Measurements from ENCODE around the gene ZEB2. TPM values are rescaled to one million over a fixed set of nuclear protein-coding genes. Genes with fewer than 3 reads are reported as not detected.

Gene ZEB2
- total RNA-seq, 3 donors from 2014 or later = 53.7 to 225 (median 83.2) TPM

GRCh38 chr2:144559242-144559641 lies 39.3 kb upstream of the ZEB2 start:
- no peaks in the 10 kb centered on the region for H3K4me1 ChIP-seq
- TF ChIP-seq POLR2AphosphoS5 (IDR thresholded peaks at IDR 0.05) (no peak), POLR2A (IDR thresholded peaks at IDR 0.05) (no peak), CTCF (IDR thresholded peaks at IDR 0.05) (no peak)
- H3K27me3 ChIP-seq = no peaks in the 10 kb centered on the region
- no peaks in the 10 kb centered on the region for H3K36me3 ChIP-seq
- H3K9me3 ChIP-seq = no peaks in the 10 kb centered on the region
- DNase-seq (ENCODE audit: low spot score in 2 of 2) = no peak
- H3K27ac ChIP-seq = no peak overlapping the region
- H3K4me3 ChIP-seq = no peak overlapping the region
- intact Hi-C loops (cut with DNase I; ENCODE audit: low total_unique reads) = no loop called here

- no peak overlapping the region for H3K4me3 ChIP-seq
- H3K27ac ChIP-seq = no peak overlapping the region
- H3K27me3 ChIP-seq = no peaks in the 10 kb centered on the region
- no peak for DNase-seq (ENCODE audit: low spot score in 2 of 2)
- H3K9me3 ChIP-seq = no peaks in the 10 kb centered on the region
- intact Hi-C loops (cut with DNase I; ENCODE audit: low total_unique reads) = no loop called here
- H3K36me3 ChIP-seq = no peaks in the 10 kb centered on the region
- no peaks in the 10 kb centered on the region for H3K4me1 ChIP-seq
- TF ChIP-seq POLR2AphosphoS5 (IDR thresholded peaks at IDR 0.05) = no peak
- no peak for TF ChIP-seq CTCF (IDR thresholded peaks at IDR 0.05)
- TF ChIP-seq POLR2A (IDR thresholded peaks at IDR 0.05) = no peak
Measured at GRCh38 chr2:144554492-144555210, 34.7 kb upstream of the ZEB2 start.

GRCh38 chr2:144553379-144553778 lies 33.5 kb upstream of the ZEB2 start:
- TF ChIP-seq POLR2AphosphoS5 (IDR thresholded peaks at IDR 0.05) = no peak
- TF ChIP-seq POLR2A (IDR thresholded peaks at IDR 0.05) = no peak
- TF ChIP-seq CTCF (IDR thresholded peaks at IDR 0.05) = no peak
- H3K4me1 ChIP-seq = no peaks in the 10 kb centered on the region
- H3K27ac ChIP-seq = no peak overlapping the region
- no peaks in the 10 kb centered on the region for H3K9me3 ChIP-seq
- no peak for DNase-seq (ENCODE audit: low spot score in 2 of 2)
- no peaks in the 10 kb centered on the region for H3K36me3 ChIP-seq
- H3K27me3 ChIP-seq = no peaks in the 10 kb centered on the region
- no peak overlapping the region for H3K4me3 ChIP-seq
- intact Hi-C loops (cut with DNase I; ENCODE audit: low total_unique reads) = no loop called here

- Histone ChIP-seq H3K27ac (no peak overlapping the region), H3K27me3 (no peaks in the 10 kb centered on the region), H3K36me3 (no peaks in the 10 kb centered on the region), H3K4me3 (no peak overlapping the region), H3K9me3 (no peaks in the 10 kb centered on the region), H3K4me1 (no peaks in the 10 kb centered on the region)
- no peak for DNase-seq (ENCODE audit: low spot score in 2 of 2)
- intact Hi-C loops (cut with DNase I; ENCODE audit: low total_unique reads) = no loop called here
- TF ChIP-seq POLR2A (IDR thresholded peaks at IDR 0.05) = no peak
- no peak for TF ChIP-seq POLR2AphosphoS5 (IDR thresholded peaks at IDR 0.05)
- TF ChIP-seq CTCF (IDR thresholded peaks at IDR 0.05) = no peak
Measured at GRCh38 chr2:144552821-144553220, 32.9 kb upstream of the ZEB2 start.

- Histone ChIP-seq H3K27ac (no peak overlapping the region), H3K9me3 (no peaks in the 10 kb centered on the region), H3K4me1 (no peaks in the 10 kb centered on the region), H3K27me3 (no peaks in the 10 kb centered on the region), H3K4me3 (no peak overlapping the region), H3K36me3 (no peaks in the 10 kb centered on the region)
- TF ChIP-seq POLR2A (IDR thresholded peaks at IDR 0.05) (no peak), POLR2AphosphoS5 (IDR thresholded peaks at IDR 0.05) (no peak)
- DNase-seq (ENCODE audit: low spot score in 2 of 2) = no peak
- intact Hi-C loops (cut with DNase I; ENCODE audit: low total_unique reads) = no loop called here
Measured at GRCh38 chr2:144550911-144551310, 31.0 kb upstream of the ZEB2 start.

Measured in breast epithelium (tissue), 4 donors.